Esophagus muscularis mucosa (tissue), 4 donors: ENCODE measurements around the gene NOL4. TPM values are rescaled to one million over a fixed set of nuclear protein-coding genes. Genes with fewer than 3 reads are reported as not detected.
"Not testable (repeated sequence)": the region's sequence is repeated elsewhere in the genome, so short reads cannot be mapped to it uniquely, and the experiment has no call there.

Experiments used
- DNase-seq: peaks from one replicate; pipeline ENCODE4 v3.0.0-alpha.2; 2017; ENCODE audit errors: extremely low spot score
- H3K27ac ChIP-seq, 4 donors: fragments of 200-600 bp; sonication (generic); replicated peaks in 1 of 4; 1 replicate in 3 of 4; 2 replicates in 1 of 4; pipeline ENCODE4 v1.5.1; 2016 to 2019; ENCODE audit warnings: mild to moderate bottlenecking in 1 of 4
- H3K27me3 ChIP-seq, 4 donors: fragments of 200-600 bp; sonication (generic); one replicate each; pipeline versions ENCODE4 v1.5.1 to v1.6.0; 2016 to 2019
- H3K36me3 ChIP-seq, 4 donors: fragments of 200-600 bp; sonication (generic); one replicate each; pipeline ENCODE4 v1.5.1; 2016 to 2019
- H3K4me1 ChIP-seq, 4 donors: fragments of 200-600 bp; sonication (generic); one replicate each; pipeline ENCODE4 v1.5.1; 2016 to 2019
- H3K4me3 ChIP-seq, 4 donors: fragments of 200-600 bp; sonication (generic); 1 replicate in 2 of 4; 2 replicates in 2 of 4; pipeline ENCODE4 v1.5.1; 2016 to 2019; ENCODE audit warnings: mild to moderate bottlenecking in 4 of 4, moderate library complexity in 1 of 4
- H3K9me3 ChIP-seq, 4 donors: fragments of 200-600 bp; sonication (generic); 1 replicate in 3 of 4; 2 replicates in 1 of 4; pipeline ENCODE4 v1.5.1; 2016 to 2019
- EP300 ChIP-seq: sonication (generic); formaldehyde crosslinking; IDR thresholded peaks from one replicate; pipeline ENCODE4 v1.6.1; 2017; ENCODE audit warnings: antibody characterized with exemption
- POLR2A ChIP-seq: fragments of 450-650 bp; IDR thresholded peaks from one replicate; pipeline ENCODE4 v1.6.1; 2017; ENCODE audit warnings: antibody characterized with exemption, moderate library complexity, mild to moderate bottlenecking, low read depth
- POLR2AphosphoS5 ChIP-seq, 2 donors: sonication (generic); formaldehyde crosslinking; IDR thresholded peaks; one replicate each; pipeline ENCODE4 v1.6.1; 2017; ENCODE audit warnings: antibody characterized with exemption in 2 of 2
- WGBS: methylation state at CpG from one replicate; pipeline ENCODE4 v1.1.5; 2018; 5-methylcytosine and 5-hydroxymethylcytosine counted together
- intact Hi-C: fragments of 100-400 bp; cut with DNase I; formaldehyde crosslinking; loops from one replicate; pipeline ENCODE4 v1.15.1; 2023
- total RNA-seq, 4 donors: library from RNA; depleted of rRNA; stranded (reverse); fragments of >200 nt; gene quantifications; one replicate each; pipeline versions ENCODE4 v1.1.0 to v1.2.1, GENCODE V29; 2016
- TF ChIP-seq, protein P1 (sequence below), 3 experiments: fragments of 200-600 bp in 2 of 3; fragments of 450-650 bp in 1 of 3; sonication (generic) in 2 of 3; IDR thresholded peaks; one replicate each; pipeline ENCODE4 v1.5.1; 2017 to 2019; ENCODE audit warnings: antibody characterized with exemption in 3 of 3, mild to moderate bottlenecking in 2 of 3, moderate library complexity in 1 of 3

NOL4 gene
- total RNA-seq, 4 donors from 2014 or later, result not detected

DNA sequence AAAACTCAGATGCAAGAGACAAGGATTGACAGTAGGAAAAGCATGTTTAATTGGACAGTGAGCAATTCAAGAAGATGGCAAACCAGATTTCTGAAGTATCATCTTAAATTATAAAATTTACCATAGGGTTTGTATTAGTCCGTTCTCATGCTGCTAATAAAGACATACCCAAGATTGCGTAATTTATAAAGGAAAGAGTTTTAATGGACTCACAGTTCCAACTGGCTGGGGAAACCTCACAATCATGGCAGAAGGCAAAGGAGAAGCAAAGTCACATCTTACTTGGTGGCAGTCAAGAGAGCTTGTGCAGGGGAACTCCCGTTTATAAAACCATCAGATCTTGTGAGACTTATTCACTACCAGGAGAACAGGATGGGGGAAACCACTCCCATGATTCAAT, 24.0 kb upstream of the NOL4 start:
- H3K4me1 ChIP-seq, result no peaks in the 10 kb centered on the region
- 91% methylated on average over 3 of the region's 3 CpGs for WGBS
- no peak overlapping the region for H3K27ac ChIP-seq
- intact Hi-C loops, result no loop called here
- H3K4me3 ChIP-seq, result no peak overlapping the region
- no peak for TF ChIP-seq POLR2A
- TF ChIP-seq EP300, result no peak
- no peak for TF ChIP-seq POLR2AphosphoS5 (IDR thresholded peaks at IDR 0.05)
- TF ChIP-seq, protein P1, sequence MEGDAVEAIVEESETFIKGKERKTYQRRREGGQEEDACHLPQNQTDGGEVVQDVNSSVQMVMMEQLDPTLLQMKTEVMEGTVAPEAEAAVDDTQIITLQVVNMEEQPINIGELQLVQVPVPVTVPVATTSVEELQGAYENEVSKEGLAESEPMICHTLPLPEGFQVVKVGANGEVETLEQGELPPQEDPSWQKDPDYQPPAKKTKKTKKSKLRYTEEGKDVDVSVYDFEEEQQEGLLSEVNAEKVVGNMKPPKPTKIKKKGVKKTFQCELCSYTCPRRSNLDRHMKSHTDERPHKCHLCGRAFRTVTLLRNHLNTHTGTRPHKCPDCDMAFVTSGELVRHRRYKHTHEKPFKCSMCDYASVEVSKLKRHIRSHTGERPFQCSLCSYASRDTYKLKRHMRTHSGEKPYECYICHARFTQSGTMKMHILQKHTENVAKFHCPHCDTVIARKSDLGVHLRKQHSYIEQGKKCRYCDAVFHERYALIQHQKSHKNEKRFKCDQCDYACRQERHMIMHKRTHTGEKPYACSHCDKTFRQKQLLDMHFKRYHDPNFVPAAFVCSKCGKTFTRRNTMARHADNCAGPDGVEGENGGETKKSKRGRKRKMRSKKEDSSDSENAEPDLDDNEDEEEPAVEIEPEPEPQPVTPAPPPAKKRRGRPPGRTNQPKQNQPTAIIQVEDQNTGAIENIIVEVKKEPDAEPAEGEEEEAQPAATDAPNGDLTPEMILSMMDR (IDR thresholded peaks at IDR 0.05), result no peak
- no peaks in the 10 kb centered on the region for H3K27me3 ChIP-seq
- no peak for DNase-seq
- no peaks in the 10 kb centered on the region for H3K36me3 ChIP-seq
- peaks cover 0 to 10% (median 4%) of the 10 kb centered on the region in 4 donors for H3K9me3 ChIP-seq

- no peak overlapping the region for H3K4me3 ChIP-seq
- TF ChIP-seq POLR2AphosphoS5 (IDR thresholded peaks at IDR 0.05) (no peak), POLR2A (no peak), EP300 (no peak)
- TF ChIP-seq, protein P1 (IDR thresholded peaks at IDR 0.05), result no peak
- H3K27ac ChIP-seq, result no peak overlapping the region
- DNase-seq, result no peak
- peaks cover 0 to 14% (median 6%) of the 10 kb centered on the region in 4 donors for H3K9me3 ChIP-seq
- H3K27me3 ChIP-seq, result no peaks in the 10 kb centered on the region
- no peaks in the 10 kb centered on the region for H3K36me3 ChIP-seq
- WGBS, result 76% methylated on average over 2 of the region's 2 CpGs
- intact Hi-C loops, result no loop called here
- H3K4me1 ChIP-seq, result no peaks in the 10 kb centered on the region
Observed at GRCh38 chr18:34242739-34243138, 18.0 kb upstream of the NOL4 start.

- H3K27me3 ChIP-seq, H3K36me3 ChIP-seq, H3K4me1 ChIP-seq, H3K27ac ChIP-seq, H3K4me3 ChIP-seq, DNase-seq, intact Hi-C loops, H3K9me3 ChIP-seq: not testable (repeated sequence)
- over 99% methylated on average over 15 of the region's 39 CpGs for WGBS
Observed at GRCh38 chr18:34233781-34234388, 9.2 kb upstream of the NOL4 start.

GRCh38 chr18:34225218-34225553, 473 bp upstream of the NOL4 start:
- WGBS, result 10% methylated on average over 3 of the region's 3 CpGs
- peaks cover 18 to 37% (median 36%) of the 10 kb centered on the region in 4 donors for H3K4me1 ChIP-seq
- H3K27ac ChIP-seq, result no peak overlapping the region
- H3K36me3 ChIP-seq, result no peaks in the 10 kb centered on the region
- H3K9me3 ChIP-seq, result no peaks in the 10 kb centered on the region
- TF ChIP-seq, protein P1 (IDR thresholded peaks at IDR 0.05), result no peak
- TF ChIP-seq EP300 (no peak), POLR2A (no peak), POLR2AphosphoS5 (IDR thresholded peaks at IDR 0.05) (no peak)
- intact Hi-C loops, result no loop called here
- DNase-seq, result no peak
- peak overlapping the region; percentile 48 to 60 (median 51) for H3K4me3 ChIP-seq
- H3K27me3 ChIP-seq, result peaks cover 6 to 70% (median 31%) of the 10 kb centered on the region in 4 donors

GRCh38 chr18:34223893-34224422, 755 bp downstream of the NOL4 start:
- TF ChIP-seq POLR2AphosphoS5 (IDR thresholded peaks at IDR 0.05) (no peak), POLR2A (no peak), EP300 (no peak)
- TF ChIP-seq, protein P1 (IDR thresholded peaks at IDR 0.05), result no peak
- Histone ChIP-seq H3K9me3 (no peaks in the 10 kb centered on the region), H3K27ac (no peak overlapping the region), H3K4me1 (peaks cover 18 to 37% (median 36%) of the 10 kb centered on the region in 4 donors), H3K27me3 (peaks cover 6 to 72% (median 31%) of the 10 kb centered on the region in 4 donors), H3K4me3 (peak overlapping the region; percentile 48 to 60 (median 51)), H3K36me3 (no peaks in the 10 kb centered on the region)
- intact Hi-C loops, result no loop called here
- no peak for DNase-seq
- WGBS, result 4% methylated on average over 11 of the region's 11 CpGs
